HK-2 (cell line): ENCODE results near the gene BRCA2.

Source experiments
- DNase-seq: peaks from one replicate; pipeline ENCODE4 v3.0.0-alpha.2; 2018; ENCODE audit not compliant: unreplicated experiment

BRCA2 gene

DNA sequence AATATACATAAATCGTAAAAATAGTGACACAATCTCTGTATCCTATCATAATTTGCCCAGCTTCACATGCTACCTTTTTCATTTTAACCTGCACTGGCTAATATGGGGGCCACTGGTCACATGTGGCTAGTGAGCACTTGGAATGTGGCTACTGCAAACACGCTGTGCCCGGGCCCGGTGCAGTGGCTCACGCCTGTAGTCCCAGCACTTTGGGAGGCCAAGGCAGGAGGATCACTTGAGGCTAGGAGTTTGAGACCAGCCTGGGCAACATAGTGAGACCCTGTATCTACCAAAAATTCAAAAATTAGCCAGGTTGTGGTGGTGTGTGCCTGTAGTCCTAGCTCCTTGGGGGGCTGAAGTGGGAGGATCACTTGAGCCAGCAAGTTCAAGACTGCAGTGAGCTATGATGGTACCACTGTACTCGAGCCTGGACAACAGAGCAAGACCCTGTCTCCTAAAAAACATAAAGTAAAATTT, 114.2 kb downstream of the BRCA2 start:
- no peak for DNase-seq

DNA sequence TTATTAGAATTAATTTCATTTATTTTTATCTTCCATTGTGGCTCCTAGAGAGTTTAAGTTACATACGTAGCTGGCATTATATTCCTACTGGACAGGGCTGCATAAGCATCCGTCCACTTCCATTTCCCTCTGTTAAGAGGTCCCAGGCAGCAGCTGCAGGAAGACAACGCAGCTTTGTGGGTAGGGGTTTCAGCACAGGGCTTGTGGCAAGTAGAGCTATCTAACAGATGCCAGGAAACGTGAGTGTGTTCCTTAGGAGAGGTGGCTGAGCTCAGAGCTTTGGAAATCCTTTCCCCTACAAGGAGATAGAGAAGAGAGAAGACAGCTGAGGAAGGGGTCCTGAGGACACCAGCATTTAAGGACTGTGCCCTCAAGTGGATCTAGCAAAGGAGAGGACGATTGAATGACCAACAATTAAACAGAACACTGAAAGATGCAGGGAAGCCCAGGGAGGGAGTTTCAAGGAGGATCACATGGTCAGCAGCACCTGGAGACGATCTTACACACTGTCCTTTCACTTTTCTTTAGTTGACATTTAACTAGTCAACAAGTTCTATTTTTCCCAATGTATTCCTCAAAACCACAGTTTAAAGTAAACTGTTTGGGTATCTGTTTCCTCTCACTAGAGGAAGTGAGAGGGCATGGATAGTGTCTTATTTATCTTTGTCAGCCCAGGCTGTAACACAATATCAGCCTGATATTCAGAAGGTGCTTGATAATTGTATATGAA, 114.9 kb downstream of the BRCA2 start:
- no peak for DNase-seq

DNA sequence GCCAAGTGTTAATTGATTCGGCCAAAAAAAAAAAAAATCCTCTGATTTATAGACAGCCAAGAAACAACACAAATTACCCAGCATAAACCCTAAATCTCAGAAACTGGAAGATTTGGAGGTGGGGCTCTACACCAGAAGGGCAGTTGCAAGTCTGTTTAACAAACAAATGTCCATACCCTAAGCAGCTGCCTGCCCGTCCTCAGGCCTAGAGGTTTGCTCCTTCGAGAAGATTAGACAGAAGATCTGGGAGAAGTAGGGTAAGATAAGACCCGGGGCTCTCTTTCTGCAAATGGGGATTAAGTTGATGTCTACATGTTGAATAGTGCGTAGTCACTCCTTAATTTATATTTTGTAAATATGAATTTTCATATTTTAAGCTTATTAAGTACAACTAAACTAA, 116.1 kb downstream of the BRCA2 start:
- DNase-seq: no peak

DNA sequence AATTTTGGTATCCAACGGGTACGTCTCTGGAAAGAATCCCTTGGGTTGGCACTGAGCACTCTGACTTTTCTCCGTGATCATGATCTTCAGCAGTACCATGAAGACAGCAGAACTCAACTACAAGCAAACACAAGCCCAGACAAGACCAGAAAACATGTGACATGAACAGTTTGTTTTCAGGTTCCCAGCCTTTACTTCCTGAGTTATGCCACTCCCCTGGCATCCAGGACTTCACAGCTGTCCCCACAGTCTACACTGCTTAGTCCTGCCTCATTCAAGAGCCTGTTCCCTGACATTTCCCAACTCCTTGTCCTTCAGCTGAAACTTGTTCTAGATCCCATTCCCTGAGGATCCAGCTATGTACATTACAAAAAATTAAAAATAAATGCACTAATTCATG, 117.5 kb downstream of the BRCA2 start:
- DNase-seq: no peak

DNA sequence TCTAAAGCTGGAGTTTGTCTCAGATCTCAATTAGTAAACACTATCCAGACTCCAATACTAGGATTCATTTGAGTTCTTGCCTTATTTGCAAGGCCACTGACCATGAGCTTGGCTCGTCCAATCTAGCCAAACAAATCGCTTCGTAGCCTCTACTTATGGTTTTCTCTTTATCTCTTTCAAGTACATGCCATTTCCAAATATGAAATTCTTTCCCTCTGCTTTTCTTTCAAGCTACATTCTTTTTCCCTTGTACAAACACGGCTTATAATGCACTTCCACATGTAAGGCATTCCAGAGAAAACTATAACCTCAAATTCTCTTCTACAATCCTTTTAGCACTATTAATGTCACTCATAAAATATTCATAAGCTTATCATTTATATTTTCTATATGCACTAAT, 123.6 kb downstream of the BRCA2 start:
- DNase-seq: no peak

DNA sequence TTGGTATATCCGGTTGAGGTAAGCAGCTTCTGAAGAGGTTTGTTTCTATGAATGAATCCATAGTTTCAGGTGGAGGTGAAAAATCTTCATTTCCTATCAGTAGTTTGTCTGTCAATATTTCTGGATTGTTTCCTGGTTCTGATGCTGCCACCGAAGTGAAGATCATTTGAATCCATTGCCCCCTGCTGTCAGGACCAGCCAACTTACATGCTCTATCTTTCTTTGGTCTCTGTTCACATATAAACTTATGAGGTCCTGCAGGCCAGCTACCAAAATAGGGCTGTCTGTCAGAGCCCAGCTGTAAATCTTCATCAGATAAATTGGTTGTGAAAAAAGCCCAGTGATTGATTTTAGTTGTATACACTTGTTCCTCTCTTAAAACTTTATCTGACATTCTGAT, 127.8 kb downstream of the BRCA2 start:
- DNase-seq: no peak

DNA sequence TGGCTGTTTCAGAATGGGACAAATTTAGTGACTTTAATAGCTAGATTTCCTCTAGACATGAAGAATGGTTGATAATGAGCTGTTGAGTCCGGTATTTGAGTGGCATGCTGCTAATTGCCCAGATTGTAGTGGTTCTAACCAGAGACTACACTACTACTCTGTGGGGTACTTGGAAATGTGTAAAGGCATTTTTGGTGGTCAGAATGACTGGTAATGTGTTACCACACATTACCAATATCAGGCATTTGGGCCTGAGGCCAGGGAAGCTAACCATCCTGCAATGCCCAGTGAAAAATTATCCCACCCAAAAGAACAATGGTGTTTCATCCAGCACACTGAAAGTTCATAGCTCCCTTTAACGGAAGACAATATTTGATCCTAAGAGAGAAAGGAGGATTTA, 130.2 kb downstream of the BRCA2 start:
- DNase-seq: no peak

DNA sequence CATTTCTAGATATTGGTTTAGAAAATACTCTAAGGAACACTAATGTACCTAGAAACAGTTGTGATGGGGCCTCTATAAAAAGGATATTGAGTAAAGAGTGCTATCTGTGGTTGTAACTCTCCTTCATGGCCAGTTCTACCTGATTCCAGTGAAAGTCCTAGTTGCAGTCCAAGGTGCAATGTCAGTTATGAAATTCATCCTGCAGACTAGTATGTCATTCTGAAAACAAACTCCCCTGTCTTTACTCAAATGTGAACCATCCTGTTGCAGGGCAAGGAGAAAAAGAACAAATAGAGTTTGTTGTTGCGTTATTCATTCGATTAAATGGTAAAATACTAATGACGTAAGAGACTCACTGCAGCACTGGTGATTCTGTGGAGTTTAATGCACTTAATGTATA, 130.9 kb downstream of the BRCA2 start:
- no peak for DNase-seq

DNA sequence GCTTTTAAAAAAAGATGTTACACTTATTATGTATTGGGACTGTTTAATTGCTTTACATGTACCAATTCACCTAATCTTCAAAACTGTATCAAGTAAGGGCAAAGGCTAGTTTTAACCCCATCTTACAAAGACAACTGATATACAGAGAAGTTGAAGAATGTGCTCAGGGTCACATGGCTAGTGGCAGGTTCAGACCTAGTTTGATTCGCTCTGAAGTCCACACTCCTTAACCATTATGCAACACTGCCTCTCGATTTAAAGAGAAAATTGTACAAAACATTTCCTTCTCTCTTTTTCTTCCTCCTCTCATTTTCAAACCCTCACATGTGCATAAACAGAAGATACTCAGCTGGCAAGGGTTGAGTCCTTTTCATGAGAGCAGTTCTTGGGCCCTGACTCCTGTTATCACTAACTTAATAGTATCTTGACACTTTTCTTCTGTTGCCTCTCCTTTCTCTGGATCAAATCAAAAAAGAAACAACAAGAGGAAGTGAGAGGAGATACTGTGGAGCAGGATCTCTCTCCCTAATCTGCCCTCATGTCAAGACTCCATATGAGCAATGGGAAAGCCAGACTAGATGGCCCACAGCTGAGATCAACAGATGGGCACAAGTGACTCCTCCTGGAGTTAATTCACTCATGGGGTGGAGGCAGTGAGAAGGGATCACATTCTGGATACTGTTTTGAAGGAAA, 131.6 kb downstream of the BRCA2 start:
- no peak for DNase-seq

DNA sequence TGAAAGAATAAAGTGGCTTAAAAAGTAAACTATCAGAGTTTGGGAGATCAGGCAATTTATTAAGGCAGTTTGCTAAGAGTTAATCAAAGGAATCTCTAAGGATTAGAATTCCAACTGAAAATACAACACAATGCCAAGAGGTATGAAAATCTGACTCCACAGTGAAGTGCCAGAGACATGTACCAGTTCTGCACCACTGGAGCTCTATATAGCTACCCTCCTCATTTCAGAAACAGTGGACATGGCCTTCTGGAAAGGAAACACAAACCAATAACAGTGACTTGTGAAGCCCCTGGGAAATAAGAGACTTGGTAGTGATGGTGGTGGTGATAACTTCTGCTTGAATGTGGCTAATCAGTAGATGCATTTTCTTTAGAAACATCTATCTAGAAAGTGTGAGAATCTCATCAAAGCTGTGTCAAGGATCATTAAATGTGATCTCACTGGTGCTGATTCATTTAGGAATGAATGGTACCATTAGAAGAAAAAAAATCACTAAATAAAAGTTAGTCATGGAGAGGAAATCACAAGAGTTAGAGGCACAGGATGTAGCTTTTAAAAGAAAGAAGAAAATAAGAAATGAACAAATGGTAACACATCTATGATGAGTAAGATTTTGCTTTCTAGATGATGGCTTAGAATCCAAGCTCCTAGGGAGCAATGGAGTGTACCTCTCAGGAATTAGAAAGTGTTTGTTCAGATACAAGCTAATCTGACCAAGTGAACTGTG, 132.8 kb downstream of the BRCA2 start:
- DNase-seq: no peak

DNA sequence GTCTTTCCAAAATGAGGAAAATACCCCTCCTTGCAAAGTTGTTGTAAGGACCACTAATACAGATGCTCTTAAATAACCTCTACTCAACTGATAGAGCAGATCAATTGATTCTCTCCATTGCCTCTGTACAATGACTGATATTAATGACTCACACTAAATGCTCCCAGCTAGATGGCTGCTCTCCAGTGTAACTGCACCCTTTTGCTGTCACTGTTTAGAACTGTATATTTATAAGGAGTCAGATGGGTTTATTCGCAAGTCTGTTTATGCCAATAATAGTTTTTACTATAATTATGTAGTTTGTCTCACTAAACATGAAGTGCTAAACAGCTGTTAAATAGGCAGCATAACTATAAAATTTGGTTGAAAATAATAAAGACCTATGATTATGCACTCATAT, 133.7 kb downstream of the BRCA2 start:
- no peak for DNase-seq
